ENCODE measurements around the gene FLT1.

Gene FLT1

GRCh38 chr13:28485551-28485950 is 9.4 kb downstream of the FLT1 start:
- 88% methylated on average over 7 of the region's 7 CpGs for WGBS
- no peak overlapping the region for H3K4me3 ChIP-seq (ENCODE audit: low read length)
- no peaks in the 10 kb centered on the region for H3K27me3 ChIP-seq (ENCODE audit: insufficient read depth, low read length)
- H3K27ac ChIP-seq (ENCODE audit: low read depth, low read length) = no peak overlapping the region
- no peak overlapping the region for H3K9ac ChIP-seq (ENCODE audit: low read depth, low read length)
- peaks cover 47% of the 10 kb centered on the region for H3K4me1 ChIP-seq (ENCODE audit: insufficient read depth, low read length)
- no peaks in the 10 kb centered on the region for H3K9me3 ChIP-seq (ENCODE audit: insufficient read depth, low read depth, low read length)
- peaks cover 12% of the 10 kb centered on the region; the same call in 1 of the 2 replicates for H3K36me3 ChIP-seq (ENCODE audit: insufficient read depth, low read length)

GRCh38 chr13:28485097-28485496 is 9.8 kb downstream of the FLT1 start:
- H3K9me3 ChIP-seq (ENCODE audit: insufficient read depth, low read depth, low read length) = no peaks in the 10 kb centered on the region
- peaks cover 12% of the 10 kb centered on the region; the same call in 1 of the 2 replicates for H3K36me3 ChIP-seq (ENCODE audit: insufficient read depth, low read length)
- H3K27ac ChIP-seq (ENCODE audit: low read depth, low read length) = no peak overlapping the region
- WGBS = 89% methylated on average over 1 of the region's 1 CpG
- no peak overlapping the region for H3K4me3 ChIP-seq (ENCODE audit: low read length)
- H3K27me3 ChIP-seq (ENCODE audit: insufficient read depth, low read length) = no peaks in the 10 kb centered on the region
- peaks cover 43% of the 10 kb centered on the region for H3K4me1 ChIP-seq (ENCODE audit: insufficient read depth, low read length)
- no peak overlapping the region for H3K9ac ChIP-seq (ENCODE audit: low read depth, low read length)

- 85% methylated on average over 7 of the region's 7 CpGs for WGBS
These were observed 11.5 kb downstream of the FLT1 start for GRCh38 chr13:28483313-28483931.

GRCh38 chr13:28479005-28479404 is 15.9 kb downstream of the FLT1 start:
- H3K4me3 ChIP-seq (ENCODE audit: low read length) = no peak overlapping the region
- no CpG with 5 or more reads among the region's 1 CpG for WGBS
- peaks cover 26% of the 10 kb centered on the region for H3K4me1 ChIP-seq (ENCODE audit: insufficient read depth, low read length)
- peaks cover 4% of the 10 kb centered on the region; the same call in 1 of the 2 replicates for H3K36me3 ChIP-seq (ENCODE audit: insufficient read depth, low read length)
- no peak overlapping the region for H3K9ac ChIP-seq (ENCODE audit: low read depth, low read length)
- H3K9me3 ChIP-seq (ENCODE audit: insufficient read depth, low read depth, low read length) = no peaks in the 10 kb centered on the region
- no peaks in the 10 kb centered on the region for H3K27me3 ChIP-seq (ENCODE audit: insufficient read depth, low read length)
- no peak overlapping the region for H3K27ac ChIP-seq (ENCODE audit: low read depth, low read length)

More at GRCh38 chr13:28483313-28483931, 11.5 kb downstream of the FLT1 start:
- Histone ChIP-seq H3K4me3 (ENCODE audit: low read length) (no peak overlapping the region), H3K36me3 (ENCODE audit: insufficient read depth, low read length) (peaks cover 7% of the 10 kb centered on the region; the same call in 1 of the 2 replicates), H3K27ac (ENCODE audit: low read depth, low read length) (peak overlapping the region; percentile 27; the same call in 1 of the 2 replicates), H3K9me3 (ENCODE audit: insufficient read depth, low read depth, low read length) (no peaks in the 10 kb centered on the region), H3K9ac (ENCODE audit: low read depth, low read length) (no peak overlapping the region), H3K27me3 (ENCODE audit: insufficient read depth, low read length) (no peaks in the 10 kb centered on the region), H3K4me1 (ENCODE audit: insufficient read depth, low read length) (peaks cover 30% of the 10 kb centered on the region)

- Histone ChIP-seq H3K9me3 (ENCODE audit: insufficient read depth, low read depth, low read length) (no peaks in the 10 kb centered on the region), H3K4me1 (ENCODE audit: insufficient read depth, low read length) (peaks cover 17% of the 10 kb centered on the region), H3K27ac (ENCODE audit: low read depth, low read length) (no peak overlapping the region), H3K36me3 (ENCODE audit: insufficient read depth, low read length) (peaks cover 4% of the 10 kb centered on the region; the same call in 1 of the 2 replicates), H3K9ac (ENCODE audit: low read depth, low read length) (no peak overlapping the region), H3K27me3 (ENCODE audit: insufficient read depth, low read length) (no peaks in the 10 kb centered on the region), H3K4me3 (ENCODE audit: low read length) (no peak overlapping the region)
- WGBS = 92% methylated on average over 3 of the region's 3 CpGs
These were observed 16.8 kb downstream of the FLT1 start for GRCh38 chr13:28478127-28478526.

GRCh38 chr13:28477709-28477973 is 17.3 kb downstream of the FLT1 start:
- 94% methylated on average over 3 of the region's 3 CpGs for WGBS
- Histone ChIP-seq H3K27me3 (ENCODE audit: insufficient read depth, low read length) (no peaks in the 10 kb centered on the region), H3K4me3 (ENCODE audit: low read length) (no peak overlapping the region), H3K36me3 (ENCODE audit: insufficient read depth, low read length) (peaks cover 4% of the 10 kb centered on the region; the same call in 1 of the 2 replicates), H3K9ac (ENCODE audit: low read depth, low read length) (no peak overlapping the region), H3K9me3 (ENCODE audit: insufficient read depth, low read depth, low read length) (no peaks in the 10 kb centered on the region), H3K27ac (ENCODE audit: low read depth, low read length) (no peak overlapping the region), H3K4me1 (ENCODE audit: insufficient read depth, low read length) (peaks cover 15% of the 10 kb centered on the region)

- Histone ChIP-seq H3K27ac (ENCODE audit: low read depth, low read length) (no peak overlapping the region), H3K9me3 (ENCODE audit: insufficient read depth, low read depth, low read length) (no peaks in the 10 kb centered on the region), H3K27me3 (ENCODE audit: insufficient read depth, low read length) (no peaks in the 10 kb centered on the region), H3K36me3 (ENCODE audit: insufficient read depth, low read length) (peaks cover 4% of the 10 kb centered on the region; the same call in 1 of the 2 replicates), H3K4me3 (ENCODE audit: low read length) (no peak overlapping the region), H3K4me1 (ENCODE audit: insufficient read depth, low read length) (peaks cover 15% of the 10 kb centered on the region), H3K9ac (ENCODE audit: low read depth, low read length) (no peak overlapping the region)
- WGBS = 94% methylated on average over 10 of the region's 11 CpGs
These were observed 17.8 kb downstream of the FLT1 start for GRCh38 chr13:28476919-28477708.

- Histone ChIP-seq H3K4me1 (ENCODE audit: insufficient read depth, low read length) (peaks cover 24% of the 10 kb centered on the region), H3K36me3 (ENCODE audit: insufficient read depth, low read length) (peaks cover 5% of the 10 kb centered on the region; the same call in 1 of the 2 replicates), H3K9ac (ENCODE audit: low read depth, low read length) (no peak overlapping the region), H3K27ac (ENCODE audit: low read depth, low read length) (no peak overlapping the region), H3K27me3 (ENCODE audit: insufficient read depth, low read length) (no peaks in the 10 kb centered on the region), H3K9me3 (ENCODE audit: insufficient read depth, low read depth, low read length) (no peaks in the 10 kb centered on the region), H3K4me3 (ENCODE audit: low read length) (no peak overlapping the region)
- 86% methylated on average over 3 of the region's 7 CpGs for WGBS
These were observed 18.8 kb downstream of the FLT1 start for GRCh38 chr13:28475916-28476725.

- Histone ChIP-seq H3K27me3 (ENCODE audit: insufficient read depth, low read length) (no peaks in the 10 kb centered on the region), H3K36me3 (ENCODE audit: insufficient read depth, low read length) (peaks cover 4% of the 10 kb centered on the region; the same call in 1 of the 2 replicates), H3K4me1 (ENCODE audit: insufficient read depth, low read length) (peaks cover 25% of the 10 kb centered on the region), H3K4me3 (ENCODE audit: low read length) (no peak overlapping the region), H3K9me3 (ENCODE audit: insufficient read depth, low read depth, low read length) (no peaks in the 10 kb centered on the region), H3K27ac (ENCODE audit: low read depth, low read length) (no peak overlapping the region), H3K9ac (ENCODE audit: low read depth, low read length) (no peak overlapping the region)
- 95% methylated on average over 1 of the region's 1 CpG for WGBS
These were observed 20.3 kb downstream of the FLT1 start for GRCh38 chr13:28474491-28475134.

- Histone ChIP-seq H3K9me3 (ENCODE audit: insufficient read depth, low read depth, low read length) (no peaks in the 10 kb centered on the region), H3K9ac (ENCODE audit: low read depth, low read length) (no peak overlapping the region), H3K4me1 (ENCODE audit: insufficient read depth, low read length) (peaks cover 39% of the 10 kb centered on the region), H3K36me3 (ENCODE audit: insufficient read depth, low read length) (peaks cover 6% of the 10 kb centered on the region; the same call in 1 of the 2 replicates), H3K27ac (ENCODE audit: low read depth, low read length) (no peak overlapping the region), H3K27me3 (ENCODE audit: insufficient read depth, low read length) (no peaks in the 10 kb centered on the region), H3K4me3 (ENCODE audit: low read length) (no peak overlapping the region)
- 97% methylated on average over 7 of the region's 7 CpGs for WGBS
These were observed 21.9 kb downstream of the FLT1 start for GRCh38 chr13:28473044-28473443.

All from HUES64 (cell line).